ENCODE data around the gene HOXD13. TPM values are rescaled to one million over a fixed set of nuclear protein-coding genes. Genes with fewer than 3 reads are reported as not detected.

Gene HOXD13
- total RNA-seq, 4 donors from 2014 or later = 0.32 TPM; not detected in 3

GRCh38 chr2:176115883-176116813 lies 23.6 kb downstream of the HOXD13 start, which contains the start of gene HOXD10:
TSS of gene HOXD10 (plus strand) at chr2:176116778. CDS start at chr2:176116834, 56 bp downstream.
- in situ Hi-C loops (cut with MboI; ENCODE audit: low pct_ligation_motif_present in 1 of 4, low pct_unique_long_range_greater_than_20kb in 1 of 4, low sequenced_read_pairs in 3 of 4) (loop anchor here in 3 of 4 donors (25.0 kb wide), 2 partner anchors 696 to 1021 kb away; no protein-coding TSS in a partner anchor), intact Hi-C loops (cut with DNase I; ENCODE audit: low total_unique reads) (no loop called here)
- DNase-seq = peak; percentile 75
- peaks cover 100% of the 10 kb centered on the region for H3K27me3 ChIP-seq
- peaks cover 0 to 10% (median 3%) of the 10 kb centered on the region in 4 donors for H3K4me1 ChIP-seq
- H3K4me3 ChIP-seq = peak within 1 kb of the TSS in 3 of 4 donors; percentile 15 to 24 (median 22)
- H3K36me3 ChIP-seq = no peaks in the 10 kb centered on the region
- H3K9me3 ChIP-seq = no peaks in the 10 kb centered on the region
- WGBS, 2 donors (ENCODE audit: low coverage in 1 of 2) = 16% methylated on average over 43 of the region's 66 CpGs; no CpG with 5 or more reads in 1 of the 2 donors
- H3K27ac ChIP-seq = peak within 1 kb of the TSS; percentile 24 to 77 (median 68)
- peak; percentile 69 for TF ChIP-seq POLR2A (IDR thresholded peaks at IDR 0.05)
- TF ChIP-seq CTCF (IDR thresholded peaks at IDR 0.05) = peak; percentile 14 to 43 (median 28)
- peak; percentile 40 to 80 (median 63) for TF ChIP-seq POLR2AphosphoS5 (IDR thresholded peaks at IDR 0.05)
- TF ChIP-seq EP300 (IDR thresholded peaks at IDR 0.05; ENCODE audit: low read depth) = no peak

GRCh38 chr2:176117162-176117822 lies 24.8 kb downstream of the HOXD13 start:
- Histone ChIP-seq H3K27me3 (peaks cover 100% of the 10 kb centered on the region), H3K9me3 (no peaks in the 10 kb centered on the region), H3K4me3 (peak overlapping the region in 1 of 4 donors; percentile 8), H3K36me3 (no peaks in the 10 kb centered on the region), H3K4me1 (peaks cover 0 to 14% (median 9%) of the 10 kb centered on the region in 4 donors), H3K27ac (peak overlapping the region in 3 of 4 donors; percentile 42 to 70 (median 59))
- intact Hi-C loops (cut with DNase I; ENCODE audit: low total_unique reads) (no loop called here), in situ Hi-C loops (cut with MboI; ENCODE audit: low pct_ligation_motif_present in 1 of 4, low pct_unique_long_range_greater_than_20kb in 1 of 4, low sequenced_read_pairs in 3 of 4) (loop anchor here in 3 of 4 donors (25.0 kb wide), 2 partner anchors 695 to 1020 kb away; no protein-coding TSS in a partner anchor)
- no peak for TF ChIP-seq EP300 (IDR thresholded peaks at IDR 0.05; ENCODE audit: low read depth)
- TF ChIP-seq CTCF (IDR thresholded peaks at IDR 0.05) = no peak
- no peak for TF ChIP-seq POLR2A (IDR thresholded peaks at IDR 0.05)
- no peak for TF ChIP-seq POLR2AphosphoS5 (IDR thresholded peaks at IDR 0.05)
- 44 to 60% methylated on average over 1 to 40 of the region's 40 CpGs for WGBS, 2 donors (ENCODE audit: low coverage in 1 of 2)
- DNase-seq = no peak

GRCh38 chr2:176117823-176118371 lies 25.4 kb downstream of the HOXD13 start:
- TF ChIP-seq CTCF (IDR thresholded peaks at IDR 0.05) (no peak), POLR2A (IDR thresholded peaks at IDR 0.05) (no peak), EP300 (IDR thresholded peaks at IDR 0.05; ENCODE audit: low read depth) (no peak), POLR2AphosphoS5 (IDR thresholded peaks at IDR 0.05) (no peak)
- WGBS, 2 donors (ENCODE audit: low coverage in 1 of 2) = 31 to 64% methylated on average over 5 to 11 of the region's 11 CpGs
- Histone ChIP-seq H3K4me3 (peak overlapping the region in 1 of 4 donors; percentile 8), H3K27me3 (peaks cover 100% of the 10 kb centered on the region), H3K9me3 (no peaks in the 10 kb centered on the region), H3K27ac (peak overlapping the region in 3 of 4 donors; percentile 42 to 70 (median 59)), H3K36me3 (no peaks in the 10 kb centered on the region), H3K4me1 (peaks cover 0 to 18% (median 11%) of the 10 kb centered on the region in 4 donors)
- in situ Hi-C loops (cut with MboI; ENCODE audit: low pct_ligation_motif_present in 1 of 4, low pct_unique_long_range_greater_than_20kb in 1 of 4, low sequenced_read_pairs in 3 of 4) = loop anchor here in 3 of 4 donors (25.0 kb wide), 2 partner anchors 694 to 1019 kb away; no protein-coding TSS in a partner anchor
- intact Hi-C loops (cut with DNase I; ENCODE audit: low total_unique reads) = no loop called here
- no peak for DNase-seq
